ENCODE measurements around the gene ATRN.
"Not testable (repeated sequence)": the region's sequence is repeated elsewhere in the genome, so short reads cannot be mapped to it uniquely, and the experiment has no call there.

The ATRN gene

DNA sequence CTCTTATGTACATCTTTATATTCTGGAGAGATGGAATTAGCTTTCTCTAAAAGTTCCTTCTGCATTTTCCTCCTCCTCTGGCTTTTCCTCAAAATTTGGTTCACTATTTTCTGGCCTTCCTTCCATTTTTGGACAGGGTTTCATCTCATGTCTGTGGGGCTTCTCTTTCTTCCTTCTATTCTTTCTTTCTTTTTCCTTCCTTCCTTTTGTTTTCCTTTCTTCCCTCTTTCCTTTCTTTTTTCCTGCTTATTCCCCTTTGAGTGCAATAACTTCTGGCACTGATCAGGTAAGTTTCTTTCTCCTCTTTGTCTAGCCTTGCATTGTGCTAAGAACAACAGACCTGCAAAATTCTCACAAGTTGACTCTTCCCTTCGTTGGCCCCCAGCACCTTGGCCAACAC lies 5.5 kb upstream of the ATRN start:
- no peaks in the 10 kb centered on the region for H3K4me1 ChIP-seq (ENCODE audit: control insufficient read depth, insufficient read depth, low read length, unreplicated experiment)
- H3K27ac ChIP-seq (ENCODE audit: low read depth, low read length), result no peak overlapping the region
- no peak overlapping the region for H2AFZ ChIP-seq (ENCODE audit: low read length, unreplicated experiment)
- H3K4me3 ChIP-seq (ENCODE audit: low read depth, low read length), result no peak overlapping the region
- no peaks in the 10 kb centered on the region for H3K36me3 ChIP-seq (ENCODE audit: insufficient read depth, low read length)
- peaks cover 23% of the 10 kb centered on the region for H3K27me3 ChIP-seq (ENCODE audit: insufficient read depth, low read length)
- H3K79me2 ChIP-seq (ENCODE audit: control insufficient read depth, insufficient read depth, low read length, unreplicated experiment), result no peaks in the 10 kb centered on the region

DNA sequence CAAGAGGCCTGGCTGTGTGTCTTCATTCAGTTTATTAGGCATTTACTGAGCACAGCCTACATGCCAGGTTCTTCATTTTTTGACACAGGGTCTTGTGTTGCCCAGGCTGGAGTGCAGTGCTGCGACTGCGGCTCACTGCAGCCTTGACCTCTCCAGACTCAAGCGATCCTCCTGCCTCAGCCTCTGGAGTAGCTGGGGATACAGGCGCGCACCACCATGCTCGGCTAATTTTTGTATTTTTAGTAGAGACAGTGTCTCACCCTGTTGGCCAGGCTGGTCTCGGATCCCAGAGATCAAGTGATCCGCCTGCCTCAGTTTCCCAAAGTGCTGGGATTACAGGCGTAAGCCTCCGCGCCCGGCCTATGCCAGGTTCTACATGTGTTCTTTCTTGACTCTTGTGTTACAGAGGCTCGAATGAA lies 601 bp upstream of the ATRN start:
- no peaks in the 10 kb centered on the region for H3K36me3 ChIP-seq (ENCODE audit: insufficient read depth, low read length)
- peaks cover 20% of the 10 kb centered on the region for H3K27me3 ChIP-seq (ENCODE audit: insufficient read depth, low read length)
- peak overlapping the region; percentile 99 for H3K4me3 ChIP-seq (ENCODE audit: low read depth, low read length)
- H2AFZ ChIP-seq (ENCODE audit: low read length, unreplicated experiment), result peak overlapping the region; percentile 96
- H3K4me1 ChIP-seq (ENCODE audit: control insufficient read depth, insufficient read depth, low read length, unreplicated experiment), result peaks cover 11% of the 10 kb centered on the region
- peak overlapping the region; percentile 42; the same call in 1 of the 2 replicates for H3K27ac ChIP-seq (ENCODE audit: low read depth, low read length)
- peaks cover 30% of the 10 kb centered on the region for H3K79me2 ChIP-seq (ENCODE audit: control insufficient read depth, insufficient read depth, low read length, unreplicated experiment)

DNA sequence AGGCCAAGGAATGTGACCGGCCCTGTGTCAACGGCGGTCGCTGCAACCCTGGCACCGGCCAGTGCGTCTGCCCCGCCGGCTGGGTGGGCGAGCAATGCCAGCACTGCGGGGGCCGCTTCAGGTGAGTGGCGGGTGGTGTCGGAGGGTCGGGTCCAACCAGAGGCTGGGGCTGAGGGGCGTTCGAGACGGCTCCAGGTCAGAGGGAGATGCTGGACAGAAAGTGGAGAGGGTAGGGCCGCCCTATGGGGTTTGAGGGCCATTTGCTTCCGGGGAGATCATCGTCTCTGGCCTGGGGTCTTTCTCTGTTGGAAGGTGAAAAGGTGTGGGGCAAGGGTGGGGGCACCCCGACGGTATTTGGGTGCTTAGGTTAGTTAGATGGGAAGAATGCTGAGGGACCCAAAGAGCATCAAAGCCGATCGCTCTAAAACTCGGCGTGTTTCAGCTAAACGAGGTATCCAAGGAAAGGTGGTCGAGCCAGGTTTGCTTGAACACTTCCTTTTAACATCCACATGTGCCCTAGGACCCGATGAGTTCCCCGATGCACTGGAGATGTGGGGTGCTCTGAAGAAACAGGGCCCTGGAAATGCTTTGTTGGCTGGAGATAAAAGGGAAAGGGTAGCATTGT lies 691 bp downstream of the ATRN start:
- no peak overlapping the region for H3K27ac ChIP-seq (ENCODE audit: low read depth, low read length)

DNA sequence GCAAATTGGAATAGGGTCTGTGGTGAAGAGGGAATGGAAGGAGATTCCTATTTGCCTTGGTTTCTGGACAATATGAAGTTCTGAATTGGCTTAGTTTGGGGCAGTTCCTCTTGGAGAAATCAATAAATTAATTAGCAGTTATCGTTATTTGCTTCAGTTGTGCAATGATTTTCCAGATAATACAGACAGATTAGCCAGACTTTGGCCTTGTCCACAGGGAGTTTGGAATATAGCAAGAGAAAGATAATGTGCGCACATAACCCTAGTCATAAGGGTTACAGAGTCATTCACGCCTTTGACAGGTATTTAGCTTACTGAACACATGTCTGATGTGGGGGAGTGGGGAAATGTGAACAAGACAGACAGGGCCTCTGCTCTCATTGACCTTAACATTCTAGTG lies 1.3 kb downstream of the ATRN start:
- H3K36me3 ChIP-seq (ENCODE audit: insufficient read depth, low read length), result no peaks in the 10 kb centered on the region
- peaks cover 11% of the 10 kb centered on the region for H3K4me1 ChIP-seq (ENCODE audit: control insufficient read depth, insufficient read depth, low read length, unreplicated experiment)
- peaks cover 1% of the 10 kb centered on the region; the same call in 1 of the 2 replicates for H3K27me3 ChIP-seq (ENCODE audit: insufficient read depth, low read length)
- H3K79me2 ChIP-seq (ENCODE audit: control insufficient read depth, insufficient read depth, low read length, unreplicated experiment), result peaks cover 35% of the 10 kb centered on the region
- peak overlapping the region; percentile 99 for H3K4me3 ChIP-seq (ENCODE audit: low read depth, low read length)
- peak overlapping the region; percentile 62 for H2AFZ ChIP-seq (ENCODE audit: low read length, unreplicated experiment)
- no peak overlapping the region for H3K27ac ChIP-seq (ENCODE audit: low read depth, low read length)

More for the DNA sequence above, 691 bp downstream of the ATRN start:
- Histone ChIP-seq H3K36me3 (ENCODE audit: insufficient read depth, low read length) (no peaks in the 10 kb centered on the region), H2AFZ (ENCODE audit: low read length, unreplicated experiment) (peak overlapping the region; percentile 96), H3K4me3 (ENCODE audit: low read depth, low read length) (peak overlapping the region; percentile 99), H3K4me1 (ENCODE audit: control insufficient read depth, insufficient read depth, low read length, unreplicated experiment) (peaks cover 11% of the 10 kb centered on the region), H3K27me3 (ENCODE audit: insufficient read depth, low read length) (peaks cover 7% of the 10 kb centered on the region), H3K79me2 (ENCODE audit: control insufficient read depth, insufficient read depth, low read length, unreplicated experiment) (peaks cover 35% of the 10 kb centered on the region)

DNA sequence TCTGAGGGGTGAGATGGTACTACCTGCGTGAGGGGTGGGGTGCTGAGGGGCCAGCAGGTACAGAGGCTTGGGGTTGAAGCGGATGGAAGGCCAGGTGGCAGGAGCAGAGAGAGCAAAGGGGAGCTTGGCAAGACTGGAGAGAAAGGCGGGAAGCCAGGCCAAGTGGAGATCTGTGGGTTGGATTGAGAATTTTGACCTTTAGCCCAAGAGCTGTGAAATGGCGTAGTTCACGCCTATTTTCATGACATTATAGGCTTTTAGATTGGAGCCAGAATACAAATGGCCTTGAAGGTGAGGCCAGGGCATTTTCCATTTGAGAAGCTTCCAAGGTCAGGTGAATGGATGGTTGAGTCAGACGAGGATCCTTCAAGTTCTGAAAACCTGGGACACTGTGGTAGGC lies 2.5 kb downstream of the ATRN start:
- no peaks in the 10 kb centered on the region for H3K27me3 ChIP-seq (ENCODE audit: insufficient read depth, low read length)

DNA sequence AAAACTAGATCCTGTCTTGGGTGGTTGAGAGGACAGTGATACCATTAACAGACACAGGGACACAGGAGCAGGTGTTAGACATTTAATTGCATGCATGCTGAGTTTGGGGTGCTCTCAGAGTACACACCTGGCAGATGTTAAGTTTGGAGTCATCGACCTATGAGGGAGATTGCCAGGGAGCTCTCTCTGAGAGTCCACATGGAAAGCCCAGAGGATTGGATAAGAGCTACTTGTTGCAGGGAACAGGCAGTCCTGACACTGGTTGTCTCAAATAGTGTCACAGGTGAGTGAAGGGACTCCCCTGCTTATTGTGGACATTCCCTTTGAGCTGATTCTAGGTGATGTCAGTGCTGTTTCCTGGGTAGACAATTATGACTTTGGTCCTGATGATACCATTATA lies 3.1 kb downstream of the ATRN start:
- Histone ChIP-seq H2AFZ (ENCODE audit: low read length, unreplicated experiment) (no peak overlapping the region), H3K36me3 (ENCODE audit: insufficient read depth, low read length) (no peaks in the 10 kb centered on the region), H3K4me3 (ENCODE audit: low read depth, low read length) (no peak overlapping the region), H3K27me3 (ENCODE audit: insufficient read depth, low read length) (no peaks in the 10 kb centered on the region), H3K79me2 (ENCODE audit: control insufficient read depth, insufficient read depth, low read length, unreplicated experiment) (peaks cover 35% of the 10 kb centered on the region), H3K27ac (ENCODE audit: low read depth, low read length) (no peak overlapping the region), H3K4me1 (ENCODE audit: control insufficient read depth, insufficient read depth, low read length, unreplicated experiment) (peaks cover 11% of the 10 kb centered on the region)

More for the DNA sequence above, 2.5 kb downstream of the ATRN start:
- H3K4me3 ChIP-seq (ENCODE audit: low read depth, low read length), result no peak overlapping the region
- peaks cover 35% of the 10 kb centered on the region for H3K79me2 ChIP-seq (ENCODE audit: control insufficient read depth, insufficient read depth, low read length, unreplicated experiment)
- no peak overlapping the region for H3K27ac ChIP-seq (ENCODE audit: low read depth, low read length)
- H3K4me1 ChIP-seq (ENCODE audit: control insufficient read depth, insufficient read depth, low read length, unreplicated experiment), result peaks cover 11% of the 10 kb centered on the region
- H2AFZ ChIP-seq (ENCODE audit: low read length, unreplicated experiment), result no peak overlapping the region
- no peaks in the 10 kb centered on the region for H3K36me3 ChIP-seq (ENCODE audit: insufficient read depth, low read length)

DNA sequence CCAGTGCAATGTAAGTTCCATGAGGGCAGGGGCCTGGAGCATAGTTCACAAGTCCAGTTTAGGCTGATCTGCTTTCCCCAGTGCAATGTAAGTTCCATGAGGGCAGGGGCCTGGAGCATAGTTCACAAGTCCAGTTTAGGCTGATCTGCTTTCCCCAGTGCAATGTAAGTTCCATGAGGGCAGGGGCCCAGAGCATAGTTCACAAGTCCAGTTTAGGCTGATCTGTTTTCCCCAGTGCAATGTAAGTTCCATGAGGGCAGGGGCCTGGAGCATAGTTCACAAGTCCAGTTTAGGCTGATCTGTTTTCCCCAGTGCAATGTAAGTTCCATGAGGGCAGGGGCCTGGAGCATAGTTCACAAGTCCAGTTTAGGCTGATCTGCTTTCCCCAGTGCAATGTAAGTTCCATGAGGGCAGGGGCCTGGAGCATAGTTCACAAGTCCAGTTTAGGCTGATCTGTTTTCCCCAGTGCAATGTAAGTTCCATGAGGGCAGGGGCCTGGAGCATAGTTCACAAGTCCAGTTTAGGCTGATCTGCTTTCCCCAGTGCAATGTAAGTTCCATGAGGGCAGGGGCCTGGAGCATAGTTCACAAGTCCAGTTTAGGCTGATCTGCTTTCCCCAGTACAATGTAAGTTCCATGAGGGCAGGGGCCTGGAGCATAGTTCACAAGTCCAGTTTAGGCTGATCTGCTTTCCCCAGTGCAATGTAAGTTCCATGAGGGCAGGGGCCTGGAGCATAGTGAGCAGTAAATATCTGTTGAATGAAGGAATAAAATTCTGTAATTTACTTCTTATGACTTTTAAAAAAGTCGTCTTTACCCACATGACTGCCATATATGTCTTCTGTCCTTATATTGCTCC lies 6.4 kb downstream of the ATRN start:
- peaks cover 19% of the 10 kb centered on the region for H3K4me1 ChIP-seq (ENCODE audit: control insufficient read depth, insufficient read depth, low read length, unreplicated experiment)
- not testable (repeated sequence) for H3K36me3 ChIP-seq (ENCODE audit: insufficient read depth, low read length); H3K27ac ChIP-seq (ENCODE audit: low read depth, low read length); H2AFZ ChIP-seq (ENCODE audit: low read length, unreplicated experiment); H3K27me3 ChIP-seq (ENCODE audit: insufficient read depth, low read length); H3K4me3 ChIP-seq (ENCODE audit: low read depth, low read length)
- peaks cover 32% of the 10 kb centered on the region for H3K79me2 ChIP-seq (ENCODE audit: control insufficient read depth, insufficient read depth, low read length, unreplicated experiment)

DNA sequence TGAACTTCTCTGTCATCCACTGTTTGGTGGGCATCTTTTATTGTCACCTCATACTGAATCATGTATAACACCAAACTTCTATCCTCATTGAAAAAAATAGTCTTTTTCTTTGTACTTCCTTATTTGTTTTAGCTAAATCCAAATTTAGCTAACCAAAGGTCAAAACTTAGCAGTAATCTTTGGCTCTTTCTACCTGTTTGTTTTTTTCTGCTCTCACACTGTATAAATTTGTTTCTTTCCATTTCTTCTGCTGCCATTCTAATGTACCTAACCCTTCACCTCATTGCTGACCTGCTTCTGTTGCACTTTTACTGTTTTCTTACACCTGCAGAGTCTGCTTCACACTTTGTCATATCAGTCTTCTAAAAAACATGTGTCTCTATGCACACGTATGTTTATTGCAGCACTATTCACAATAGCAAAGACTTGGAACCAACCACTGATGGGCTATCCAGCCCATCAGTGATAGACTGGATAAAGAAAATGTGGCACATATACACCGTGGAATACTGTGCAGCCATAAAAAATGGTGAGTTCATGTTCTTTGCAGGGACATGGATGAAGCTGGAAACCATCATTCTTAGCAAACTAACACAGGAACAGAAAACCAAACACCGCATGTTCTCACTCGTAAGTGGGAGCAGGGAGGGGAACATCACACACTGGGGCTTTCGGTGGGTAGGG lies 7.2 kb downstream of the ATRN start:
- no peak overlapping the region for H3K27ac ChIP-seq (ENCODE audit: low read depth, low read length)
- no peak overlapping the region for H3K4me3 ChIP-seq (ENCODE audit: low read depth, low read length)
- no peaks in the 10 kb centered on the region for H3K36me3 ChIP-seq (ENCODE audit: insufficient read depth, low read length)
- no peak overlapping the region for H2AFZ ChIP-seq (ENCODE audit: low read length, unreplicated experiment)
- no peaks in the 10 kb centered on the region for H3K27me3 ChIP-seq (ENCODE audit: insufficient read depth, low read length)
- H3K79me2 ChIP-seq (ENCODE audit: control insufficient read depth, insufficient read depth, low read length, unreplicated experiment), result peaks cover 24% of the 10 kb centered on the region
- H3K4me1 ChIP-seq (ENCODE audit: control insufficient read depth, insufficient read depth, low read length, unreplicated experiment), result peaks cover 15% of the 10 kb centered on the region

DNA sequence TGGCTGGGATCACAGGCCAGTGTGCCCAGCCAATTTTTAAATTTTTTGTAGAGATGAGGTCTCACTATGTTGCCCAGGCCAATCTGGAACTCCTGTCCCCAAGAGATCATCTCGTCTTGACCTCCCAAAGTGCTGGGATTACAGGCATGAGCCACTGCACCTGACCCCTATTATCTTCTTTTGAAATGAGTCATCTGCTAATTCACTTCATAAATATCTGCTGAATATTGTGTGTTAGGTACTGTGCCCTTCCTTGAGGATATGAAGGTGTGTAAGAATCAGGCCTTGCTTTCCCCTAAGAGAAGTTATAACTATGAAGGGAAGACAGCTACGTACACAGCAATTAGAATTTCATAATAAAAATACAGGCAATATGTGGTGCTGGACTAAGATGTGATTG lies 8.2 kb downstream of the ATRN start:
- peaks cover 14% of the 10 kb centered on the region for H3K79me2 ChIP-seq (ENCODE audit: control insufficient read depth, insufficient read depth, low read length, unreplicated experiment)
- no peaks in the 10 kb centered on the region for H3K36me3 ChIP-seq (ENCODE audit: insufficient read depth, low read length)
- H3K27me3 ChIP-seq (ENCODE audit: insufficient read depth, low read length), result no peaks in the 10 kb centered on the region

DNA sequence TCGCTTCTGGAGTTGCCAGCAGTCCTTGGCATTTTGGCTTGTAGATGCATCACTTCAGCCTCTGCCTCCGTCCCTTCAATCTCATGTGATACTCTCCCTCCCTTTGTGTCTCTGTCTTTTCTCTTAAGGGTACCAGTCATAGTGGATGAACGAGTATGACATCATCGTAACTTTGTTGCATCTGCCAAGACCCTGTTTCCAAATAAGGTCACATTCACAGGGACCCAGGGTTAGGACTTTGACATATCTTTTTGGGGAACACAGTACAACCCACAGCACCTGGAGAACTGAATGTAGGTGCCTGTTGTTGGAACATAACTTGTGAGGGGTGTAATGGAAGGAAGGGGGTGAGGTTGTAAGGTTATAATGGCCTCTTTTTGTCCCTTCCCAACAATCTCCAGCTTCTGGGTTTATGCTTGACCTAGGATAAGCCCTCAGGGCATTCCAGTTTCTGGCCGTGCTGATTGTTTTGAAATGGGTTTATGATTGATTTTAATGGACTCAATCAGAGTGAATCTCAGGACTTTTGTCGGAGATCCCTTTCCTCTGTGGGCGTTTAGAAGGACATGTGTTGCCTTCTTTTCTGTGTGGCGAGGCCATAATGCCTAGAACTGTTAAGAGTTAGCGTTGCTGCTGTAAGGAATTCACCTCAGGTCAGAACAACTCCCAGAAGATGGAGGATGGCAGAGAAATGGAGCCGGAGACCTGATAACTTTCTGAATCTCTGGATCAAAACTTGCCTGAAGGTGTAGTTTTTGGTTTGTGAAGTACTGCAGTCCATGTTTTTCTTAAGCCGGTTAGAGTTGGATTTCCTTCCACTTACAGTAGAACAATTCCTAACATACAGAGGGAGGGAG lies 9.2 kb downstream of the ATRN start:
- no peaks in the 10 kb centered on the region for H3K36me3 ChIP-seq (ENCODE audit: insufficient read depth, low read length)
- H3K27me3 ChIP-seq (ENCODE audit: insufficient read depth, low read length), result no peaks in the 10 kb centered on the region
- H3K79me2 ChIP-seq (ENCODE audit: control insufficient read depth, insufficient read depth, low read length, unreplicated experiment), result peaks cover 13% of the 10 kb centered on the region
- H3K4me3 ChIP-seq (ENCODE audit: low read depth, low read length), result no peak overlapping the region; the same call in 1 of the 2 replicates
- no peak overlapping the region for H3K27ac ChIP-seq (ENCODE audit: low read depth, low read length)
- H2AFZ ChIP-seq (ENCODE audit: low read length, unreplicated experiment), result no peak overlapping the region
- peaks cover 21% of the 10 kb centered on the region for H3K4me1 ChIP-seq (ENCODE audit: control insufficient read depth, insufficient read depth, low read length, unreplicated experiment)

More for the DNA sequence above, 8.2 kb downstream of the ATRN start:
- Histone ChIP-seq H3K4me3 (ENCODE audit: low read depth, low read length) (no peak overlapping the region), H3K27ac (ENCODE audit: low read depth, low read length) (no peak overlapping the region), H3K4me1 (ENCODE audit: control insufficient read depth, insufficient read depth, low read length, unreplicated experiment) (peaks cover 21% of the 10 kb centered on the region), H2AFZ (ENCODE audit: low read length, unreplicated experiment) (no peak overlapping the region)

Data from ACC112 (cell line).